ENCODE data around the gene RERG.

DNA sequence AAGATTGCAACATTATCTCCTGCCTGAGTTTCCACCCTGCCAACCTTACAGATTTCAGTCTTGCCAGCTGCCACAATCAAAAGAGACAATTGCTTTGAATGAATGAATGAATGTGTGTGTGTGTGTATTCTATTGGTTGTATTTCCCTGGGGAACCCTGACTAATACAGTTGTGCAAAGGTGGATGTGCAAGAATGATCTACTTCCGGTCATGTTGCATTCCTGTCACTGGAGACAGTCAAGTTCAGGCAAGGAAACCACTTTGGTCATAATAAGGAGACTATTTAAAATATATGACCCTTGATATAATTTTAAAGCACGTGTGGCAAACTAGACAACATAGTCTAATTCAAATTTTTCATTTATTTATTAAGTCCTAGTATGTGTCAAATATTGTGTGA lies 13.1 kb downstream of the RERG start:
- no peak for TF ChIP-seq POLR2AphosphoS5 (IDR thresholded peaks at IDR 0.05)
- TF ChIP-seq TAF1 (IDR thresholded peaks at IDR 0.05; ENCODE audit: low read depth), result no peak
- no peak for TF ChIP-seq CTCF (IDR thresholded peaks at IDR 0.05; ENCODE audit: poor library complexity, severe bottlenecking)
- no peak for TF ChIP-seq EZH2 (IDR thresholded peaks at IDR 0.05; ENCODE audit: borderline replicate concordance, insufficient read depth, low read length, poor library complexity, severe bottlenecking)

Measured in neural cell (in vitro differentiated cells).